Lower leg skin (tissue), 4 donors: ENCODE results near the gene PAPPA. TPM values are rescaled to one million over a fixed set of nuclear protein-coding genes. Genes with fewer than 3 reads are reported as not detected.
A peak's percentile ranks its signal among the peaks of the same experiment; 100 is the strongest.

Source experiments
- DNase-seq, 2 donors: peaks; one replicate each; pipeline ENCODE4 v3.0.0-alpha.2; 2019; ENCODE audit warnings: low spot score in 2 of 2
- H3K4me3 ChIP-seq: fragments of 200-600 bp; sonication (generic); 2 replicates; pipeline ENCODE4 v1.5.1; 2017; ENCODE audit warnings: mild to moderate bottlenecking, low read depth; ENCODE audit not compliant: poor library complexity, severe bottlenecking
- CTCF ChIP-seq, 3 donors: fragments of 450-650 bp; IDR thresholded peaks; one replicate each; pipeline ENCODE4 v1.5.1; 2016; ENCODE audit warnings: antibody characterized with exemption in 3 of 3, mild to moderate bottlenecking in 3 of 3, moderate library complexity in 2 of 3
- POLR2A ChIP-seq, 2 donors: fragments of 450-650 bp; IDR thresholded peaks; one replicate each; pipeline ENCODE4 v1.6.1; 2016 to 2017; ENCODE audit warnings: antibody characterized with exemption in 2 of 2, mild to moderate bottlenecking in 1 of 2, moderate library complexity in 1 of 2
- WGBS, 2 donors: methylation state at CpG; one replicate each; pipeline ENCODE4 v1.1.5; 2018; 5-methylcytosine and 5-hydroxymethylcytosine counted together
- intact Hi-C: fragments of 100-400 bp; cut with DNase I; formaldehyde crosslinking; loops from one replicate; pipeline ENCODE4 v1.15.0; 2023; ENCODE audit warnings: low total_unique reads
- total RNA-seq, 4 donors: library from RNA; depleted of rRNA; stranded (reverse); fragments of >200 nt; gene quantifications; one replicate each; pipeline ENCODE4 v1.1.0, GENCODE V29; 2016

PAPPA gene
- total RNA-seq, result 1 to 10 TPM in 3 of 4 donors, under 1 TPM in 1; 0.64 to 2.2 (median 1.9) TPM

- H3K4me3 ChIP-seq, result peak within 1 kb of the TSS; percentile 30
- WGBS, 2 donors, result 1 to 2% methylated on average over 12 to 20 of the region's 41 CpGs
- intact Hi-C loops, result no loop called here
- TF ChIP-seq POLR2A (IDR thresholded peaks at IDR 0.05) (no peak), CTCF (IDR thresholded peaks at IDR 0.05) (no peak)
- no peak for DNase-seq
Measured at GRCh38 chr9:116153765-116154333, at the start of gene PAPPA. PAPPA (plus strand) TSS chr9:116153791; CDS start chr9:116154173, 382 bp downstream.

GRCh38 chr9:116103976-116104820 is 49.4 kb upstream of the PAPPA start:
- DNase-seq, result no peak
- WGBS, 2 donors, result 53 to 60% methylated on average over 2 of the region's 2 CpGs
- intact Hi-C loops, result no loop called here
- no peak for TF ChIP-seq CTCF (IDR thresholded peaks at IDR 0.05)
- TF ChIP-seq POLR2A (IDR thresholded peaks at IDR 0.05), result no peak
- H3K4me3 ChIP-seq, result no peak overlapping the region

GRCh38 chr9:116112236-116112635 is 41.4 kb upstream of the PAPPA start:
- 88 to 95% methylated on average over 1 of the region's 1 CpG for WGBS, 2 donors
- intact Hi-C loops, result no loop called here
- TF ChIP-seq CTCF (IDR thresholded peaks at IDR 0.05), result no peak
- TF ChIP-seq POLR2A (IDR thresholded peaks at IDR 0.05), result no peak
- H3K4me3 ChIP-seq, result no peak overlapping the region
- no peak for DNase-seq

- intact Hi-C loops, result no loop called here
- 24 to 28% methylated on average over 6 of the region's 6 CpGs for WGBS, 2 donors
- no peak for TF ChIP-seq POLR2A (IDR thresholded peaks at IDR 0.05)
- no peak for TF ChIP-seq CTCF (IDR thresholded peaks at IDR 0.05)
- H3K4me3 ChIP-seq, result no peak overlapping the region
- DNase-seq, result no peak
Measured at GRCh38 chr9:116115761-116116353, 37.7 kb upstream of the PAPPA start.

GRCh38 chr9:116116393-116116792 is 37.2 kb upstream of the PAPPA start:
- TF ChIP-seq CTCF (IDR thresholded peaks at IDR 0.05) (no peak), POLR2A (IDR thresholded peaks at IDR 0.05) (no peak)
- DNase-seq, result no peak
- intact Hi-C loops, result no loop called here
- no peak overlapping the region for H3K4me3 ChIP-seq
